Hepatocyte (in vitro differentiated cells): ENCODE measurements around the gene PLA2G2A. TPM values are rescaled to one million over a fixed set of nuclear protein-coding genes. Genes with fewer than 3 reads are reported as not detected.

ENCODE experiments used
- DNase-seq: peaks from one replicate; pipeline ENCODE4 v3.0.0-alpha.2; 2016; ENCODE audit warnings: low spot score
- H2AFZ ChIP-seq: fragments of 200-600 bp; sonication (generic); 2 replicates; pipeline ENCODE4 v1.6.0; 2016; ENCODE audit warnings: antibody characterized with exemption, mild to moderate bottlenecking
- H3K27ac ChIP-seq: fragments of 200-600 bp; sonication (generic); 2 replicates; pipeline ENCODE4 v1.5.1; 2016; ENCODE audit warnings: mild to moderate bottlenecking
- H3K27me3 ChIP-seq: fragments of 200-600 bp; sonication (generic); 2 replicates; pipeline ENCODE4 v1.6.1; 2016
- H3K36me3 ChIP-seq: fragments of 200-600 bp; sonication (generic); replicated peaks from 2 replicates; pipeline ENCODE4 v1.5.1; 2016; ENCODE audit warnings: low read depth; ENCODE audit not compliant: insufficient read depth
- H3K4me1 ChIP-seq: fragments of 200-600 bp; sonication (generic); 2 replicates; pipeline ENCODE4 v1.5.1; 2016; ENCODE audit warnings: mild to moderate bottlenecking, moderate library complexity; ENCODE audit not compliant: insufficient read depth
- H3K4me2 ChIP-seq: fragments of 200-600 bp; sonication (generic); 2 replicates; pipeline ENCODE4 v1.6.0; 2016
- H3K4me3 ChIP-seq: fragments of 200-600 bp; sonication (generic); 2 replicates; pipeline ENCODE4 v1.5.1; 2016; ENCODE audit warnings: mild to moderate bottlenecking
- H3K79me2 ChIP-seq: fragments of 200-600 bp; sonication (generic); 2 replicates; pipeline ENCODE4 v1.6.0; 2017; ENCODE audit warnings: mild to moderate bottlenecking
- H3K9me2 ChIP-seq: fragments of 200-600 bp; sonication (generic); replicated peaks from 2 replicates; pipeline ENCODE4 v1.6.0; 2017; ENCODE audit warnings: mild to moderate bottlenecking; ENCODE audit not compliant: insufficient read depth
- H3K9me3 ChIP-seq: fragments of 200-600 bp; sonication (generic); 2 replicates; pipeline ENCODE4 v1.5.1; 2016; ENCODE audit warnings: low read depth, mild to moderate bottlenecking
- H4K20me1 ChIP-seq: fragments of 200-600 bp; sonication (generic); 2 replicates; pipeline ENCODE4 v1.6.0; 2016; ENCODE audit warnings: mild to moderate bottlenecking; ENCODE audit not compliant: insufficient read depth, poor library complexity, severe bottlenecking
- CTCF ChIP-seq: fragments of 200-600 bp; sonication (generic); IDR thresholded peaks from 2 replicates; pipeline ENCODE4 v1.5.1; 2016; ENCODE audit warnings: antibody characterized with exemption, mild to moderate bottlenecking; ENCODE audit not compliant: poor library complexity
- EZH2 ChIP-seq: fragments of 200-600 bp; sonication (generic); IDR thresholded peaks from 2 replicates; pipeline ENCODE4 v1.6.1; 2016; ENCODE audit warnings: antibody characterized with exemption, mild to moderate bottlenecking, borderline replicate concordance
- EZH2phosphoT487 ChIP-seq: fragments of 200-600 bp; sonication (generic); IDR thresholded peaks from one replicate; pipeline ENCODE4 v1.6.1; 2018; ENCODE audit warnings: antibody characterized with exemption, mild to moderate bottlenecking, low read depth, moderate library complexity; ENCODE audit not compliant: unreplicated experiment, severe bottlenecking
- WGBS: methylation state at CpG from one replicate; pipeline ENCODE4 v1.1.6; 2016; ENCODE audit warnings: low lambda C conversion rate; ENCODE audit errors: missing lambda C conversion rate; 5-methylcytosine and 5-hydroxymethylcytosine counted together
- polyA plus RNA-seq: library from polyadenylated mRNA; unstranded; fragments of >200 nt; fragmentation: Nextera tagmentation; extraction: Ambion mirVana; gene quantifications from 2 replicates; pipeline ENCODE4 v1.2.1, GENCODE V29; 2016
- total RNA-seq: library from RNA; depleted of rRNA; stranded (reverse); fragments of >200 nt; gene quantifications from 2 replicates; pipeline ENCODE4 v1.2.3, GENCODE V29; 2014

The PLA2G2A gene
- total and polyA plus RNA-seq, 2 experiments from 2014 or later: 170 to 1,328 TPM

GRCh38 chr1:19976317-19977003, 3.0 kb downstream of the PLA2G2A start:
- Histone ChIP-seq H3K27me3 (no peaks in the 10 kb centered on the region), H2AFZ (no peak overlapping the region), H3K4me1 (peaks cover 29% of the 10 kb centered on the region), H3K4me3 (no peak overlapping the region), H3K9me3 (no peaks in the 10 kb centered on the region), H3K9me2 (no peaks in the 10 kb centered on the region), H3K4me2 (no peak overlapping the region), H3K36me3 (no peaks in the 10 kb centered on the region), H3K27ac (peak overlapping the region; percentile 48), H3K79me2 (peaks cover 14% of the 10 kb centered on the region), H4K20me1 (no peaks in the 10 kb centered on the region)
- WGBS: 89% methylated on average over 7 of the region's 7 CpGs
- TF ChIP-seq EZH2phosphoT487 (no peak), CTCF (no peak), EZH2 (no peak)
- no peak for DNase-seq

GRCh38 chr1:19975423-19976193, 3.8 kb downstream of the PLA2G2A start:
- H3K4me2 ChIP-seq: peak overlapping the region; percentile 14
- no peak overlapping the region for H2AFZ ChIP-seq
- H3K27ac ChIP-seq: peak overlapping the region; percentile 48
- H4K20me1 ChIP-seq: no peaks in the 10 kb centered on the region
- no peak for DNase-seq
- peaks cover 21% of the 10 kb centered on the region for H3K4me1 ChIP-seq
- TF ChIP-seq EZH2: no peak
- no peak for TF ChIP-seq CTCF
- TF ChIP-seq EZH2phosphoT487: no peak
- no peaks in the 10 kb centered on the region for H3K36me3 ChIP-seq
- 37% methylated on average over 6 of the region's 6 CpGs for WGBS
- H3K9me3 ChIP-seq: no peaks in the 10 kb centered on the region
- no peak overlapping the region for H3K4me3 ChIP-seq
- no peaks in the 10 kb centered on the region for H3K27me3 ChIP-seq
- peaks cover 14% of the 10 kb centered on the region for H3K79me2 ChIP-seq
- H3K9me2 ChIP-seq: no peaks in the 10 kb centered on the region

GRCh38 chr1:19974822-19975416, 4.5 kb downstream of the PLA2G2A start:
- TF ChIP-seq EZH2phosphoT487: no peak
- TF ChIP-seq CTCF: peak; percentile 78
- no peak for TF ChIP-seq EZH2
- Histone ChIP-seq H2AFZ (no peak overlapping the region), H3K4me2 (peak overlapping the region; percentile 14), H3K79me2 (peaks cover 14% of the 10 kb centered on the region), H3K4me3 (no peak overlapping the region), H3K9me3 (no peaks in the 10 kb centered on the region), H4K20me1 (no peaks in the 10 kb centered on the region), H3K4me1 (peaks cover 14% of the 10 kb centered on the region), H3K36me3 (no peaks in the 10 kb centered on the region), H3K9me2 (no peaks in the 10 kb centered on the region), H3K27ac (peak overlapping the region; percentile 48), H3K27me3 (no peaks in the 10 kb centered on the region)
- 18% methylated on average over 5 of the region's 5 CpGs for WGBS
- peak; percentile 82 for DNase-seq
